Stimulated activated naive CD8-positive, alpha-beta T cell treated with anti-CD3 and anti-CD28 coated beads, Interleukin-15, Interleukin-2, amounts not matched to agents 100 ng/mL and 50 ng/mL, for 24 hours (primary cell): ENCODE measurements around the gene TMEM42.

Experiments
- H3K27ac Mint-ChIP-seq: one replicate; pipeline ENCODE4 v1.8.0; 2021; ENCODE audit warnings: mild to moderate bottlenecking, mixed read lengths
- H3K27me3 Mint-ChIP-seq: one replicate; pipeline ENCODE4 v1.8.0; 2021; ENCODE audit warnings: mixed read lengths
- H3K36me3 Mint-ChIP-seq: one replicate; pipeline ENCODE4 v1.8.0; 2021; ENCODE audit warnings: low read depth, mixed read lengths
- H3K4me1 Mint-ChIP-seq: one replicate; pipeline ENCODE4 v1.8.0; 2021; ENCODE audit warnings: low read depth, mixed read lengths
- H3K4me3 Mint-ChIP-seq: one replicate; pipeline ENCODE4 v1.8.0; 2021; ENCODE audit warnings: mild to moderate bottlenecking, mixed read lengths
- H3K9me3 Mint-ChIP-seq: one replicate; pipeline ENCODE4 v1.8.0; 2021; ENCODE audit warnings: mixed read lengths

The TMEM42 gene

GRCh38 chr3:44913868-44914468 lies 52.3 kb downstream of the TMEM42 start:
- no peaks in the 10 kb centered on the region for H3K4me1 Mint-ChIP-seq
- H3K4me3 Mint-ChIP-seq: no peak overlapping the region
- H3K9me3 Mint-ChIP-seq: no peaks in the 10 kb centered on the region
- peaks cover 9% of the 10 kb centered on the region for H3K27me3 Mint-ChIP-seq
- no peaks in the 10 kb centered on the region for H3K36me3 Mint-ChIP-seq
- no peak overlapping the region for H3K27ac Mint-ChIP-seq

- Mint-ChIP-seq H3K36me3 (no peaks in the 10 kb centered on the region), H3K9me3 (no peaks in the 10 kb centered on the region), H3K4me1 (no peaks in the 10 kb centered on the region), H3K4me3 (no peak overlapping the region), H3K27ac (no peak overlapping the region), H3K27me3 (peaks cover 5% of the 10 kb centered on the region)
Observed at GRCh38 chr3:44914936-44915335, 53.2 kb downstream of the TMEM42 start.
